Measurements from ENCODE around the gene L2HGDH.

- TF ChIP-seq CTCF (IDR thresholded peaks at IDR 0.05; ENCODE audit: insufficient read depth, low read length) (no peak), POLR2AphosphoS5 (IDR thresholded peaks at IDR 0.05; ENCODE audit: low read depth) (no peak), GABPA (IDR thresholded peaks at IDR 0.05; ENCODE audit: low read depth) (no peak)
These were observed 79.8 kb downstream of the L2HGDH start for GRCh38 chr14:50232276-50232642.
